Mesenchymal stem cell (in vitro differentiated cells and primary cell): ENCODE measurements around the gene MUS81.
A peak's percentile ranks its signal among the peaks of the same experiment; 100 is the strongest.

Experiments
- DNase-seq: peaks from one replicate; pipeline ENCODE4 v3.0.0-alpha.2; 2013
- H2AFZ ChIP-seq: one replicate; pipeline ENCODE4 v1.6.1; 2013; ENCODE audit warnings: low read depth, mild to moderate bottlenecking, control low read depth, inconsistent platforms, low read length, moderate library complexity
- H2AK5ac ChIP-seq: 2 replicates; pipeline ENCODE4 v1.6.1; 2013; ENCODE audit warnings: low read length, moderate library complexity, mild to moderate bottlenecking, inconsistent platforms; ENCODE audit not compliant: severe bottlenecking
- H2BK120ac ChIP-seq: one replicate; pipeline ENCODE4 v1.6.1; 2013; ENCODE audit warnings: low read depth, mild to moderate bottlenecking, inconsistent platforms, low read length, moderate library complexity
- H2BK12ac ChIP-seq, 2 experiments: one replicate each; pipeline ENCODE4 v1.6.1; 2013; ENCODE audit warnings: inconsistent platforms in 2 of 2, low read length in 2 of 2, mild to moderate bottlenecking in 2 of 2, moderate library complexity in 2 of 2, control low read depth in 1 of 2
- H2BK15ac ChIP-seq: one replicate; pipeline ENCODE4 v1.6.1; 2013; ENCODE audit warnings: mild to moderate bottlenecking, low read depth, inconsistent platforms; ENCODE audit not compliant: poor library complexity, severe bottlenecking
- H2BK5ac ChIP-seq: 2 replicates; pipeline ENCODE4 v1.6.1; 2013; ENCODE audit warnings: low read depth, mild to moderate bottlenecking, low read length, control low read depth, inconsistent platforms; ENCODE audit not compliant: poor library complexity, severe bottlenecking
- H3K14ac ChIP-seq, 2 experiments: one replicate each; pipeline ENCODE4 v1.6.1; 2013; ENCODE audit warnings: inconsistent platforms in 2 of 2, low read length in 2 of 2, control low read depth in 1 of 2, mild to moderate bottlenecking in 1 of 2, moderate library complexity in 1 of 2
- H3K18ac ChIP-seq, 2 experiments: one replicate each; pipeline ENCODE4 v1.6.1; 2013; ENCODE audit warnings: inconsistent platforms in 2 of 2, low read length in 2 of 2, control low read depth in 1 of 2, low read depth in 1 of 2, mild to moderate bottlenecking in 1 of 2
- H3K23ac ChIP-seq, 2 experiments: one replicate each; pipeline ENCODE4 v1.6.1; 2013; ENCODE audit warnings: inconsistent platforms in 2 of 2, low read length in 2 of 2, mild to moderate bottlenecking in 2 of 2, moderate library complexity in 2 of 2, control low read depth in 1 of 2
- H3K27ac ChIP-seq: 2 replicates; pipeline ENCODE4 v1.5.1; 2013; ENCODE audit warnings: mild to moderate bottlenecking, moderate library complexity, low read length, control low read depth, inconsistent platforms; ENCODE audit not compliant: poor library complexity, severe bottlenecking
- H3K27me3 ChIP-seq, 2 experiments: 2 replicates each; pipeline versions ENCODE4 v1.6.1 to v1.7.0; 2013; ENCODE audit warnings: low read length in 2 of 2, mild to moderate bottlenecking in 2 of 2, moderate library complexity in 2 of 2, control low read depth in 1 of 2, inconsistent platforms in 1 of 2; ENCODE audit not compliant: control insufficient read depth in 1 of 2, insufficient read depth in 1 of 2
- H3K36me3 ChIP-seq, 2 experiments: 2 replicates each; pipeline versions ENCODE4 v1.6.1 to v1.7.0; 2013; ENCODE audit warnings: low read length in 2 of 2, control low read depth in 1 of 2, inconsistent platforms in 1 of 2, low read depth in 1 of 2, mild to moderate bottlenecking in 1 of 2; ENCODE audit not compliant: insufficient read depth in 2 of 2, control insufficient read depth in 1 of 2
- H3K4ac ChIP-seq, 2 experiments: one replicate each; pipeline ENCODE4 v1.6.1; 2013; ENCODE audit warnings: inconsistent platforms in 2 of 2, low read length in 2 of 2, mild to moderate bottlenecking in 2 of 2, moderate library complexity in 2 of 2, control low read depth in 1 of 2, low read depth in 1 of 2
- H3K4me1 ChIP-seq: 2 replicates; pipeline ENCODE4 v1.6.1; 2013; ENCODE audit warnings: low read depth, low read length, control low read depth; ENCODE audit not compliant: control insufficient read depth, insufficient read depth
- H3K4me2 ChIP-seq: 2 replicates; pipeline ENCODE4 v1.6.1; 2013; ENCODE audit warnings: low read length, mild to moderate bottlenecking, inconsistent platforms; ENCODE audit not compliant: poor library complexity, severe bottlenecking
- H3K4me3 ChIP-seq, 2 experiments: 2 replicates each; pipeline versions ENCODE4 v1.5.1 to v1.7.0; 2013; ENCODE audit warnings: low read length in 2 of 2, mild to moderate bottlenecking in 2 of 2, control low read depth in 1 of 2, low read depth in 1 of 2; ENCODE audit not compliant: insufficient read depth in 1 of 2
- H3K79me1 ChIP-seq: replicated peaks from 2 replicates; pipeline ENCODE4 v1.6.1; 2013; ENCODE audit warnings: mild to moderate bottlenecking, control low read depth, low read length, inconsistent platforms; ENCODE audit not compliant: poor library complexity, severe bottlenecking
- H3K9ac ChIP-seq: 2 replicates; pipeline ENCODE4 v1.7.0; 2013; ENCODE audit warnings: mild to moderate bottlenecking, low read length, moderate library complexity
- H3K9me3 ChIP-seq: 2 replicates; pipeline ENCODE4 v1.7.0; 2013; ENCODE audit warnings: mild to moderate bottlenecking, low read length; ENCODE audit not compliant: control insufficient read depth
- H4K8ac ChIP-seq: one replicate; pipeline ENCODE4 v1.6.1; 2013; ENCODE audit warnings: inconsistent platforms, mild to moderate bottlenecking, low read length, moderate library complexity
- H4K91ac ChIP-seq: one replicate; pipeline ENCODE4 v1.6.1; 2013; ENCODE audit warnings: mild to moderate bottlenecking, low read length, inconsistent platforms
- WGBS: methylation state at CpG from one replicate; pipeline ENCODE4 v1.1.7; 2013; ENCODE audit warnings: mixed read lengths; 5-methylcytosine and 5-hydroxymethylcytosine counted together

MUS81 gene

GRCh38 chr11:65814986-65815565, 45.2 kb upstream of the MUS81 start:
- Histone ChIP-seq H3K36me3 (peaks cover 4 to 8% of the 10 kb centered on the region in 2 experiments), H2BK5ac (no peak overlapping the region), H4K8ac (no peak overlapping the region), H2BK15ac (no peak overlapping the region), H3K23ac (no peak overlapping the region), H3K27ac (no peak overlapping the region), H3K27me3 (peaks cover 0 to 16% of the 10 kb centered on the region in 2 experiments), H3K79me1 (no peaks in the 10 kb centered on the region), H4K91ac (no peak overlapping the region), H3K14ac (no peak overlapping the region), H3K4ac (no peak overlapping the region), H2BK120ac (no peak overlapping the region), H3K9ac (peak overlapping the region; percentile 77), H2BK12ac (no peak overlapping the region), H3K4me3 (peak overlapping the region in 1 of 2 experiments; percentile 14), H3K4me2 (no peak overlapping the region), H2AK5ac (no peak overlapping the region), H3K4me1 (peaks cover 2% of the 10 kb centered on the region), H3K9me3 (no peaks in the 10 kb centered on the region), H3K18ac (no peak overlapping the region), H2AFZ (no peak overlapping the region)
- WGBS = 90% methylated on average over 15 of the region's 16 CpGs
- no peak for DNase-seq

GRCh38 chr11:65816696-65817095, 43.5 kb upstream of the MUS81 start:
- Histone ChIP-seq H3K4me1 (no peaks in the 10 kb centered on the region), H3K79me1 (no peaks in the 10 kb centered on the region), H3K18ac (no peak overlapping the region), H2BK5ac (no peak overlapping the region), H2BK12ac (no peak overlapping the region), H2AK5ac (no peak overlapping the region), H3K4ac (no peak overlapping the region), H2AFZ (no peak overlapping the region), H3K9ac (peak overlapping the region; percentile 96), H3K36me3 (peaks cover 4 to 8% of the 10 kb centered on the region in 2 experiments), H2BK15ac (peak overlapping the region; percentile 16), H3K9me3 (no peaks in the 10 kb centered on the region), H3K14ac (no peak overlapping the region), H3K4me3 (peak overlapping the region in 1 of 2 experiments; percentile 88), H4K91ac (peak overlapping the region; percentile 59), H3K23ac (no peak overlapping the region), H3K27ac (no peak overlapping the region), H3K4me2 (no peak overlapping the region), H4K8ac (no peak overlapping the region), H3K27me3 (peaks cover 0 to 12% of the 10 kb centered on the region in 2 experiments), H2BK120ac (no peak overlapping the region)
- 96% methylated on average over 3 of the region's 3 CpGs for WGBS
- DNase-seq = no peak

DNA sequence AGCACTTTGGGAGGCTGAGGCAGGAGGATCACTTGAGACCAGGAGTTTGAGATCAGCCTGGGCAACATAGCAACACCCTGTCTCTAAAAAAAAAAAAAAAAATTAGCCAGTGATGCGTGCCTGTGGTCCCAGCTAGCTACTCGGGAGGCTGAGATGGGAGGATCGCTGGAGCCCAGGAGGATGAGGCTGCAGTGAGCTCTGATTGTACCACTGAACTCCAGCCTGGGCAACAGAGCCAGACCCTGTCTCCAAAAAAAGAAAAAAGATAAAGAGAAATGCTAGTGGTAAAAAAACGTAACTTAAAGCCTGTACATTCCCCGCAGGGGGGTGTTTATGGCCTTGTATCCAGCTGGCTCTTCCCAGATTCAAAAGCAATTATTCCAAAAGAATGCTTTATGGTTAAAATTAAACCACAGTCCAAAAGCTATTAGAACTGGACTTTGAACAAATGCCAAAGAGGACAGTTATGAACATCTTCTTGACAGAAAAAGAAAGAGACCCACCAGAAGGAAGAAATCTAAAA, 42.9 kb upstream of the MUS81 start:
- Histone ChIP-seq H2BK15ac (no peak overlapping the region), H3K27me3 (peaks cover 0 to 6% of the 10 kb centered on the region in 2 experiments), H3K14ac (no peak overlapping the region), H2BK12ac (no peak overlapping the region), H3K9me3 (no peaks in the 10 kb centered on the region), H3K4me3 (peak overlapping the region in 1 of 2 experiments; percentile 88), H2BK120ac (no peak overlapping the region), H3K79me1 (no peaks in the 10 kb centered on the region), H2AFZ (no peak overlapping the region), H3K27ac (no peak overlapping the region), H3K18ac (no peak overlapping the region), H4K8ac (no peak overlapping the region), H3K4me2 (peak overlapping the region; percentile 2), H2BK5ac (no peak overlapping the region), H3K4me1 (no peaks in the 10 kb centered on the region), H2AK5ac (no peak overlapping the region), H3K4ac (no peak overlapping the region), H3K9ac (peak overlapping the region; percentile 96), H4K91ac (no peak overlapping the region), H3K36me3 (peaks cover 4 to 8% of the 10 kb centered on the region in 2 experiments), H3K23ac (no peak overlapping the region)
- peak; percentile 37 for DNase-seq
- WGBS = 69% methylated on average over 5 of the region's 5 CpGs

GRCh38 chr11:65817835-65818680, 42.2 kb upstream of the MUS81 start:
- Histone ChIP-seq H3K79me1 (no peaks in the 10 kb centered on the region), H2AK5ac (no peak overlapping the region)

More at GRCh38 chr11:65817835-65818680, 42.2 kb upstream of the MUS81 start:
- H2BK5ac ChIP-seq = peak overlapping the region; percentile 75
- H3K23ac ChIP-seq = peak overlapping the region in 1 of 2 experiments; percentile 73
- peak overlapping the region; percentile 71 for H2BK120ac ChIP-seq
- peak overlapping the region; percentile 79 for H4K91ac ChIP-seq
- H3K27me3 ChIP-seq = peaks cover 0 to 6% of the 10 kb centered on the region in 2 experiments
- peak overlapping the region in 1 of 2 experiments; percentile 85 for H2BK12ac ChIP-seq
- peak overlapping the region; percentile 94 for H3K4me2 ChIP-seq
- H3K36me3 ChIP-seq = peaks cover 4 to 8% of the 10 kb centered on the region in 2 experiments
- no peaks in the 10 kb centered on the region for H3K9me3 ChIP-seq
- WGBS = 7% methylated on average over 70 of the region's 74 CpGs
- peak overlapping the region; percentile 50 for H2BK15ac ChIP-seq
- DNase-seq = peak; percentile 82
- peak overlapping the region; percentile 84 to 88 for H3K4me3 ChIP-seq
- peak overlapping the region; percentile 67 for H2AFZ ChIP-seq
- no peak overlapping the region for H3K27ac ChIP-seq
- H3K4ac ChIP-seq = peak overlapping the region; percentile 81 to 97
- peak overlapping the region in 1 of 2 experiments; percentile 100 for H3K14ac ChIP-seq
- H4K8ac ChIP-seq = peak overlapping the region; percentile 80
- no peaks in the 10 kb centered on the region for H3K4me1 ChIP-seq
- peak overlapping the region; percentile 96 for H3K9ac ChIP-seq
- peak overlapping the region; percentile 90 to 99 for H3K18ac ChIP-seq
